Esophagus squamous epithelium (tissue), 5 donors: ENCODE results near the gene GNAT2. TPM values are rescaled to one million over a fixed set of nuclear protein-coding genes. Genes with fewer than 3 reads are reported as not detected.
A peak's percentile ranks its signal among the peaks of the same experiment; 100 is the strongest.

Source experiments
- DNase-seq: peaks from one replicate; lab custom pipeline; 2025; lab: John Stamatoyannopoulos, UW
- H3K27ac ChIP-seq, 4 donors: fragments of 200-600 bp; sonication (generic); one replicate each; pipeline ENCODE4 v1.5.1; 2016 to 2019; ENCODE audit warnings: mild to moderate bottlenecking in 1 of 4
- H3K27me3 ChIP-seq, 4 donors: fragments of 200-600 bp; sonication (generic); 1 replicate in 3 of 4; 2 replicates in 1 of 4; pipeline versions ENCODE4 v1.5.1 to v1.6.0; 2017 to 2021; ENCODE audit warnings: antibody characterized with exemption in 1 of 4
- H3K36me3 ChIP-seq, 3 donors: fragments of 200-600 bp; sonication (generic); one replicate each; pipeline ENCODE4 v1.5.1; 2016 to 2019
- H3K4me1 ChIP-seq, 3 donors: fragments of 200-600 bp; sonication (generic); one replicate each; pipeline ENCODE4 v1.5.1; 2017 to 2019
- H3K4me3 ChIP-seq, 4 donors: fragments of 200-600 bp; sonication (generic); 1 replicate in 3 of 4; 2 replicates in 1 of 4; pipeline ENCODE4 v1.5.1; 2016 to 2019; ENCODE audit warnings: mild to moderate bottlenecking in 2 of 4, moderate library complexity in 1 of 4
- H3K9me3 ChIP-seq, 3 donors: fragments of 200-600 bp; sonication (generic); one replicate each; pipeline ENCODE4 v1.5.1; 2016 to 2019
- POLR2A ChIP-seq, 4 donors: fragments of 450-650 bp; IDR thresholded peaks; one replicate each; pipeline ENCODE4 v1.6.1; 2017; ENCODE audit warnings: antibody characterized with exemption in 4 of 4, mild to moderate bottlenecking in 4 of 4, moderate library complexity in 3 of 4
- WGBS, 2 donors: methylation state at CpG; one replicate each; pipeline ENCODE4 v1.1.5; 2018; 5-methylcytosine and 5-hydroxymethylcytosine counted together
- intact Hi-C: fragments of 100-400 bp; cut with DNase I; formaldehyde crosslinking; loops from one replicate; pipeline ENCODE4 v1.15.0; 2022
- total RNA-seq, 4 donors: library from RNA; depleted of rRNA; stranded (reverse); fragments of >200 nt; gene quantifications; one replicate each; pipeline ENCODE4 v1.1.0, GENCODE V29; 2016
- TF ChIP-seq, protein P1 (sequence below), 6 experiments: fragments of 450-650 bp in 4 of 6; fragments of 200-600 bp in 2 of 6; sonication (generic) in 2 of 6; IDR thresholded peaks; one replicate each; pipeline ENCODE4 v1.5.1; 2016 to 2019; ENCODE audit warnings: antibody characterized with exemption in 6 of 6, mild to moderate bottlenecking in 4 of 6, moderate library complexity in 4 of 6
- donor health status: DM: yes; HTN: yes; CAD: no.

Gene GNAT2
- total RNA-seq, 4 donors from 2014 or later = not detected

- no peaks in the 10 kb centered on the region for H3K27me3 ChIP-seq
- intact Hi-C loops = no loop called here
- no peak for DNase-seq
- no peak overlapping the region for H3K4me3 ChIP-seq
- no peaks in the 10 kb centered on the region for H3K9me3 ChIP-seq
- TF ChIP-seq POLR2A (IDR thresholded peaks at IDR 0.05) = no peak
- TF ChIP-seq, protein P1, sequence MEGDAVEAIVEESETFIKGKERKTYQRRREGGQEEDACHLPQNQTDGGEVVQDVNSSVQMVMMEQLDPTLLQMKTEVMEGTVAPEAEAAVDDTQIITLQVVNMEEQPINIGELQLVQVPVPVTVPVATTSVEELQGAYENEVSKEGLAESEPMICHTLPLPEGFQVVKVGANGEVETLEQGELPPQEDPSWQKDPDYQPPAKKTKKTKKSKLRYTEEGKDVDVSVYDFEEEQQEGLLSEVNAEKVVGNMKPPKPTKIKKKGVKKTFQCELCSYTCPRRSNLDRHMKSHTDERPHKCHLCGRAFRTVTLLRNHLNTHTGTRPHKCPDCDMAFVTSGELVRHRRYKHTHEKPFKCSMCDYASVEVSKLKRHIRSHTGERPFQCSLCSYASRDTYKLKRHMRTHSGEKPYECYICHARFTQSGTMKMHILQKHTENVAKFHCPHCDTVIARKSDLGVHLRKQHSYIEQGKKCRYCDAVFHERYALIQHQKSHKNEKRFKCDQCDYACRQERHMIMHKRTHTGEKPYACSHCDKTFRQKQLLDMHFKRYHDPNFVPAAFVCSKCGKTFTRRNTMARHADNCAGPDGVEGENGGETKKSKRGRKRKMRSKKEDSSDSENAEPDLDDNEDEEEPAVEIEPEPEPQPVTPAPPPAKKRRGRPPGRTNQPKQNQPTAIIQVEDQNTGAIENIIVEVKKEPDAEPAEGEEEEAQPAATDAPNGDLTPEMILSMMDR (IDR thresholded peaks at IDR 0.05) = no peak
- H3K4me1 ChIP-seq = peaks cover 0 to 53% (median 20%) of the 10 kb centered on the region in 3 donors
- no peak overlapping the region for H3K27ac ChIP-seq
- 62 to 73% methylated on average over 2 of the region's 2 CpGs for WGBS, 2 donors
- peaks cover 0 to 50% (median 0%) of the 10 kb centered on the region in 3 donors for H3K36me3 ChIP-seq
Observed at GRCh38 chr1:109573785-109574184, 45.6 kb downstream of the GNAT2 start.

GRCh38 chr1:109570414-109570813 is 49.0 kb downstream of the GNAT2 start:
- Histone ChIP-seq H3K27ac (peak overlapping the region in 2 of 4 donors; percentile 6 to 14), H3K4me1 (peaks cover 0 to 72% (median 24%) of the 10 kb centered on the region in 3 donors), H3K9me3 (no peaks in the 10 kb centered on the region), H3K36me3 (peaks cover 0 to 17% (median 0%) of the 10 kb centered on the region in 3 donors), H3K27me3 (no peaks in the 10 kb centered on the region), H3K4me3 (no peak overlapping the region)
- 18 to 48% methylated on average over 3 of the region's 3 CpGs for WGBS, 2 donors
- DNase-seq = no peak
- TF ChIP-seq, protein P1 (IDR thresholded peaks at IDR 0.05) = no peak
- no peak for TF ChIP-seq POLR2A (IDR thresholded peaks at IDR 0.05)
- intact Hi-C loops = no loop called here

- Histone ChIP-seq H3K9me3 (no peaks in the 10 kb centered on the region), H3K4me3 (no peak overlapping the region), H3K4me1 (peaks cover 0 to 80% (median 24%) of the 10 kb centered on the region in 3 donors), H3K27me3 (no peaks in the 10 kb centered on the region), H3K27ac (no peak overlapping the region), H3K36me3 (peaks cover 0 to 7% (median 0%) of the 10 kb centered on the region in 3 donors)
- 53 to 73% methylated on average over 1 of the region's 1 CpG for WGBS, 2 donors
- intact Hi-C loops = no loop called here
- TF ChIP-seq POLR2A (IDR thresholded peaks at IDR 0.05) = no peak
- TF ChIP-seq, protein P1 (IDR thresholded peaks at IDR 0.05) = no peak
- DNase-seq = no peak
Observed at GRCh38 chr1:109569323-109569722, 50.1 kb downstream of the GNAT2 start.

- H3K4me1 ChIP-seq = peaks cover 0 to 91% (median 28%) of the 10 kb centered on the region in 3 donors
- TF ChIP-seq POLR2A (IDR thresholded peaks at IDR 0.05) = no peak
- TF ChIP-seq, protein P1 (IDR thresholded peaks at IDR 0.05) = no peak
- no peaks in the 10 kb centered on the region for H3K27me3 ChIP-seq
- no peak for DNase-seq
- H3K4me3 ChIP-seq = no peak overlapping the region
- intact Hi-C loops = no loop called here
- H3K27ac ChIP-seq = no peak overlapping the region
- H3K9me3 ChIP-seq = no peaks in the 10 kb centered on the region
- H3K36me3 ChIP-seq = no peaks in the 10 kb centered on the region
- WGBS, 2 donors = 93 to 100% methylated on average over 4 of the region's 4 CpGs
Observed at GRCh38 chr1:109567877-109568672, 51.3 kb downstream of the GNAT2 start.

- no peak overlapping the region for H3K4me3 ChIP-seq
- no peak for TF ChIP-seq POLR2A (IDR thresholded peaks at IDR 0.05)
- no peaks in the 10 kb centered on the region for H3K36me3 ChIP-seq
- DNase-seq = no peak
- 80 to 92% methylated on average over 1 of the region's 1 CpG for WGBS, 2 donors
- intact Hi-C loops = no loop called here
- H3K27ac ChIP-seq = no peak overlapping the region
- H3K4me1 ChIP-seq = peaks cover 0 to 91% (median 30%) of the 10 kb centered on the region in 3 donors
- H3K27me3 ChIP-seq = no peaks in the 10 kb centered on the region
- H3K9me3 ChIP-seq = no peaks in the 10 kb centered on the region
Observed at GRCh38 chr1:109566982-109567381, 52.4 kb downstream of the GNAT2 start.
